Measurements from ENCODE around the gene TXNDC5.

TXNDC5 gene

GRCh38 chr6:7910654-7911344, at the start of gene TXNDC5:
Gene TXNDC5, minus strand, starts transcription at chr6:7910788. Its CDS starts 12 bp downstream, at chr6:7910776.
- peak in 48 of 51 donors; percentile 11 to 87 (median 58) for DNase-seq

- DNase-seq, result no peak
These were observed 49.6 kb upstream of the TXNDC5 start for GRCh38 chr6:7960141-7960540.

GRCh38 chr6:7959453-7959852, 48.9 kb upstream of the TXNDC5 start:
- DNase-seq, result no peak

- DNase-seq, result no peak
These were observed 47.9 kb upstream of the TXNDC5 start for GRCh38 chr6:7958464-7958863.

- DNase-seq, result no peak
These were observed 45.7 kb upstream of the TXNDC5 start for GRCh38 chr6:7956257-7956656.

GRCh38 chr6:7954477-7955200, 44.1 kb upstream of the TXNDC5 start:
- no peak for DNase-seq

GRCh38 chr6:7953753-7954152, 43.2 kb upstream of the TXNDC5 start:
- no peak for DNase-seq

- DNase-seq, result peak in 1 of 51 donors; percentile 67
These were observed 29.3 kb upstream of the TXNDC5 start for GRCh38 chr6:7939864-7940228.

- DNase-seq, result peak in 1 of 51 donors; percentile 22
These were observed 28.7 kb upstream of the TXNDC5 start for GRCh38 chr6:7939184-7939863.

- DNase-seq, result peak in 1 of 51 donors; percentile 14
These were observed 28.1 kb upstream of the TXNDC5 start for GRCh38 chr6:7938562-7939183.

GRCh38 chr6:7933794-7934193, 23.2 kb upstream of the TXNDC5 start:
- no peak for DNase-seq

GRCh38 chr6:7932625-7933024, 22.0 kb upstream of the TXNDC5 start:
- no peak for DNase-seq

- DNase-seq, result no peak
These were observed 14.3 kb upstream of the TXNDC5 start for GRCh38 chr6:7924867-7925266.

GRCh38 chr6:7922596-7922995, 12.0 kb upstream of the TXNDC5 start:
- DNase-seq, result no peak

GRCh38 chr6:7921632-7922092, 11.1 kb upstream of the TXNDC5 start:
- DNase-seq, result no peak

GRCh38 chr6:7921046-7921445, 10.5 kb upstream of the TXNDC5 start:
- DNase-seq, result no peak

GRCh38 chr6:7920425-7920824, 9.8 kb upstream of the TXNDC5 start:
- DNase-seq, result no peak

GRCh38 chr6:7919871-7920270, 9.3 kb upstream of the TXNDC5 start:
- DNase-seq, result peak in 2 of 51 donors; percentile 7 to 48

GRCh38 chr6:7918403-7918802, 7.8 kb upstream of the TXNDC5 start:
- no peak for DNase-seq

- no peak for DNase-seq
These were observed 7.1 kb upstream of the TXNDC5 start for GRCh38 chr6:7917729-7918128.

- no peak for DNase-seq
These were observed 6.4 kb upstream of the TXNDC5 start for GRCh38 chr6:7916959-7917358.

Data from hypothalamus (tissue), 51 donors.